ENCODE data around the gene NIT1. TPM values are rescaled to one million over a fixed set of nuclear protein-coding genes. Genes with fewer than 3 reads are reported as not detected.

The NIT1 gene
- total and polyA plus RNA-seq, 2 donors (not counting 3 experiments of a cell fraction or from before 2014, with no cell fraction given), result 20.3 to 26.5 TPM

DNA sequence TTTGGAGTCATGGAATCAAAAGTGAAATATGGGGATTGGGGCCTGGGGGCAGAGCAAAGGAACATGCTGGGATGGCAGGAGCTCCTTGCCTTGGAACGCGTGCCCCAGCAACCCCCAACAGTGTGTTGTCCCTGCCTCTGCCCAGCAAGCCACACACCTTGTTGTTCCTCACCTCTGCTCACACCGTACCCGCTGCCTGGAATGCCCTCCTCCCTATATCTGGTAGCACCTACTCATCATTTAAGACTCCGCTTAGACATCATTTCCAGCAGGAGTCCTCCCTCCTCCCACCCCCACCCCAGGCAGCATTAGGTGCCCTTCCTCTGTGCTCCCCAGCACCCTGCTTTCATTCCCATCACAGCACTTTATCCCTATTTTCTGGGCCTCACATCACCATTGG lies 36.4 kb upstream of the NIT1 start:
- CTCF ChIA-PET, result interaction anchor here (1.1 kb wide), 1 partner anchor 16 kb away, joined by 3 read pairs; the partner anchor contains the start of gene KLHDC9
- Histone ChIP-seq H3K4me2 (ENCODE audit: insufficient read depth, low read length) (no peak overlapping the region), H3K4me1 (ENCODE audit: control insufficient read depth, extremely low read depth, insufficient read depth, low read length) (no peaks in the 10 kb centered on the region)

More for the DNA sequence above, 36.4 kb upstream of the NIT1 start:
- Histone ChIP-seq H3K4me3 (replicated peaks in 1 of 3; ENCODE audit: insufficient read depth in 1 of 3, low read depth in 1 of 3, low read length in 3 of 3) (no peak overlapping the region), H3K27me3 (ENCODE audit: control insufficient read depth in 2 of 2, insufficient read depth in 2 of 2, low read length in 2 of 2) (no peaks in the 10 kb centered on the region), H3K79me2 (ENCODE audit: control insufficient read depth, insufficient read depth, low read length) (no peaks in the 10 kb centered on the region), H3K27ac (ENCODE audit: insufficient read depth, low read depth, low read length) (no peak overlapping the region), H2AFZ (ENCODE audit: low read depth, low read length) (no peak overlapping the region), H3K9me3 (replicated peaks; ENCODE audit: control insufficient read depth, insufficient read depth, low read length) (no peaks in the 10 kb centered on the region), H3K9me1 (replicated peaks; ENCODE audit: control insufficient read depth, extremely low read depth, insufficient read depth, low read length) (no peaks in the 10 kb centered on the region), H3K36me3 (ENCODE audit: control insufficient read depth in 2 of 2, extremely low read depth in 1 of 2, insufficient read depth in 2 of 2, low read length in 2 of 2) (no peaks in the 10 kb centered on the region), H4K20me1 (replicated peaks; ENCODE audit: control insufficient read depth, extremely low read depth, insufficient read depth, low read length) (no peaks in the 10 kb centered on the region), H3K9ac (replicated peaks; ENCODE audit: extremely low read depth, insufficient read depth, low read length) (no peak overlapping the region)
- intact Hi-C loops (cut with micrococcal nuclease), result no loop called here
- TF ChIP-seq FOS (IDR thresholded peaks at IDR 0.05; ENCODE audit: borderline replicate concordance, insufficient read depth, low read length) (no peak), EZH2 (IDR thresholded peaks at IDR 0.05; ENCODE audit: borderline replicate concordance, low read depth, low read length, severe bottlenecking) (no peak), POLR2A (IDR thresholded peaks at IDR 0.05; ENCODE audit: low read depth, low read length) (no peak), POLR2AphosphoS5 (IDR thresholded peaks at IDR 0.05; ENCODE audit: insufficient read depth, low read depth, low read length) (no peak), MYC (IDR thresholded peaks at IDR 0.05; ENCODE audit: low read depth, low read length) (no peak), JUN (IDR thresholded peaks at IDR 0.05; ENCODE audit: borderline replicate concordance, insufficient read depth, insufficient read length, low read depth) (no peak), GATA2 (IDR thresholded peaks at IDR 0.05; ENCODE audit: insufficient read depth, insufficient read length, low read depth, low read length) (no peak)
- TF ChIP-seq, protein P1, sequence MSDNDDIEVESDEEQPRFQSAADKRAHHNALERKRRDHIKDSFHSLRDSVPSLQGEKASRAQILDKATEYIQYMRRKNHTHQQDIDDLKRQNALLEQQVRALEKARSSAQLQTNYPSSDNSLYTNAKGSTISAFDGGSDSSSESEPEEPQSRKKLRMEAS (IDR thresholded peaks at IDR 0.05; ENCODE audit: insufficient read depth, insufficient read length), result no peak
- TF ChIP-seq, protein P2, sequence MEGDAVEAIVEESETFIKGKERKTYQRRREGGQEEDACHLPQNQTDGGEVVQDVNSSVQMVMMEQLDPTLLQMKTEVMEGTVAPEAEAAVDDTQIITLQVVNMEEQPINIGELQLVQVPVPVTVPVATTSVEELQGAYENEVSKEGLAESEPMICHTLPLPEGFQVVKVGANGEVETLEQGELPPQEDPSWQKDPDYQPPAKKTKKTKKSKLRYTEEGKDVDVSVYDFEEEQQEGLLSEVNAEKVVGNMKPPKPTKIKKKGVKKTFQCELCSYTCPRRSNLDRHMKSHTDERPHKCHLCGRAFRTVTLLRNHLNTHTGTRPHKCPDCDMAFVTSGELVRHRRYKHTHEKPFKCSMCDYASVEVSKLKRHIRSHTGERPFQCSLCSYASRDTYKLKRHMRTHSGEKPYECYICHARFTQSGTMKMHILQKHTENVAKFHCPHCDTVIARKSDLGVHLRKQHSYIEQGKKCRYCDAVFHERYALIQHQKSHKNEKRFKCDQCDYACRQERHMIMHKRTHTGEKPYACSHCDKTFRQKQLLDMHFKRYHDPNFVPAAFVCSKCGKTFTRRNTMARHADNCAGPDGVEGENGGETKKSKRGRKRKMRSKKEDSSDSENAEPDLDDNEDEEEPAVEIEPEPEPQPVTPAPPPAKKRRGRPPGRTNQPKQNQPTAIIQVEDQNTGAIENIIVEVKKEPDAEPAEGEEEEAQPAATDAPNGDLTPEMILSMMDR (IDR thresholded peaks at IDR 0.05; ENCODE audit: extremely low read depth in 1 of 2, insufficient read depth in 1 of 2, low read depth in 1 of 2, low read length in 2 of 2), result no peak
- no TSS peak for BruUV-seq (replicated peaks)
- DNase-seq (ENCODE audit: low read depth, low spot score), result no peak
- dilution Hi-C loops (cut with MboI; ENCODE audit: extremely low pct_ligation_motif_present, low sequenced_read_pairs), result no loop called here
- no peak for FAIRE-seq
- POLR2A ChIA-PET, result no interaction called here

Measured in endothelial cell of umbilical vein (primary cell).